ENCODE data around the gene CACNA1I. TPM values are rescaled to one million over a fixed set of nuclear protein-coding genes. Genes with fewer than 3 reads are reported as not detected.

CACNA1I gene
- polyA plus RNA-seq, 1 experiment = not detected

- Histone ChIP-seq H3K27ac (ENCODE audit: low read depth, low read length) (no peak overlapping the region), H3K9me3 (ENCODE audit: control insufficient read depth, insufficient read depth, low read length) (no peaks in the 10 kb centered on the region; the same call in 1 of the 2 replicates), H3K27me3 (ENCODE audit: control insufficient read depth, insufficient read depth, low read length) (peaks cover 7% of the 10 kb centered on the region), H3K4me3 (ENCODE audit: low read depth, low read length) (no peak overlapping the region)
- ChIA-PET CTCF (interaction anchor here (0.7 to 7.7 kb wide), 20 partner anchors 8 to 813 kb away, joined by 3 to 119 read pairs (median 5); no protein-coding TSS in a partner anchor), POLR2A (interaction anchor here (0.7 kb wide), 1 partner anchor 12 kb away, joined by 10 read pairs; no protein-coding TSS in a partner anchor)
- TF ChIP-seq CTCF (IDR thresholded peaks at IDR 0.05; ENCODE audit: low read depth, low read length) = no peak
- no peak for DNase-seq (ENCODE audit: low read depth, low spot score)
Observed at GRCh38 chr22:39535357-39535725, 35.2 kb upstream of the CACNA1I start.

- no peak for DNase-seq (ENCODE audit: low read depth, low spot score)
- TF ChIP-seq CTCF (IDR thresholded peaks at IDR 0.05; ENCODE audit: low read depth, low read length) = no peak
Observed at GRCh38 chr22:39535831-39536449, 34.6 kb upstream of the CACNA1I start.

GRCh38 chr22:39536711-39537110 is 33.8 kb upstream of the CACNA1I start:
- H3K27me3 ChIP-seq (ENCODE audit: control insufficient read depth, insufficient read depth, low read length) = peaks cover 7% of the 10 kb centered on the region
- ChIA-PET CTCF (interaction anchor here (0.5 to 7.7 kb wide), 3 partner anchors 406 to 496 kb away, joined by 3 to 119 read pairs (median 10); no protein-coding TSS in a partner anchor), POLR2A (no interaction called here)
- no peak for TF ChIP-seq CTCF (IDR thresholded peaks at IDR 0.05; ENCODE audit: low read depth, low read length)
- H3K4me3 ChIP-seq (ENCODE audit: low read depth, low read length) = no peak overlapping the region
- H3K9me3 ChIP-seq (ENCODE audit: control insufficient read depth, insufficient read depth, low read length) = no peaks in the 10 kb centered on the region; the same call in 1 of the 2 replicates
- no peak for DNase-seq (ENCODE audit: low read depth, low spot score)
- no peak overlapping the region for H3K27ac ChIP-seq (ENCODE audit: low read depth, low read length)

More at GRCh38 chr22:39535831-39536449, 34.6 kb upstream of the CACNA1I start:
- H3K27me3 ChIP-seq (ENCODE audit: control insufficient read depth, insufficient read depth, low read length) = peaks cover 7% of the 10 kb centered on the region
- H3K9me3 ChIP-seq (ENCODE audit: control insufficient read depth, insufficient read depth, low read length) = no peaks in the 10 kb centered on the region; the same call in 1 of the 2 replicates
- H3K4me3 ChIP-seq (ENCODE audit: low read depth, low read length) = no peak overlapping the region
- H3K27ac ChIP-seq (ENCODE audit: low read depth, low read length) = no peak overlapping the region
- POLR2A ChIA-PET = interaction anchor here (0.5 kb wide), 1 partner anchor 10 kb away, joined by 3 read pairs; no protein-coding TSS in a partner anchor
- CTCF ChIA-PET = interaction anchor here (0.5 to 7.7 kb wide), 6 partner anchors 18 to 502 kb away, joined by 3 to 119 read pairs (median 9); no protein-coding TSS in a partner anchor

- TF ChIP-seq CTCF (IDR thresholded peaks at IDR 0.05; ENCODE audit: low read depth, low read length) = no peak
Observed at GRCh38 chr22:39537975-39538374, 32.6 kb upstream of the CACNA1I start.

GRCh38 chr22:39543095-39543494 is 27.5 kb upstream of the CACNA1I start:
- ChIA-PET POLR2A (no interaction called here), CTCF (interaction anchor here (0.5 to 2.6 kb wide), 5 partner anchors 8 to 814 kb away, joined by 3 to 18 read pairs (median 6); no protein-coding TSS in a partner anchor)
- Histone ChIP-seq H3K27me3 (ENCODE audit: control insufficient read depth, insufficient read depth, low read length) (peaks cover 10% of the 10 kb centered on the region), H3K27ac (ENCODE audit: low read depth, low read length) (no peak overlapping the region), H3K9me3 (ENCODE audit: control insufficient read depth, insufficient read depth, low read length) (no peaks in the 10 kb centered on the region), H3K4me3 (ENCODE audit: low read depth, low read length) (no peak overlapping the region)
- DNase-seq (ENCODE audit: low read depth, low spot score) = no peak
- TF ChIP-seq CTCF (IDR thresholded peaks at IDR 0.05; ENCODE audit: low read depth, low read length) = peak; percentile 51

More at GRCh38 chr22:39537975-39538374, 32.6 kb upstream of the CACNA1I start:
- POLR2A ChIA-PET = no interaction called here
- no peaks in the 10 kb centered on the region for H3K9me3 ChIP-seq (ENCODE audit: control insufficient read depth, insufficient read depth, low read length)
- no peak for DNase-seq (ENCODE audit: low read depth, low spot score)
- no peak overlapping the region for H3K4me3 ChIP-seq (ENCODE audit: low read depth, low read length)
- no peak overlapping the region for H3K27ac ChIP-seq (ENCODE audit: low read depth, low read length)
- H3K27me3 ChIP-seq (ENCODE audit: control insufficient read depth, insufficient read depth, low read length) = peaks cover 7% of the 10 kb centered on the region
- CTCF ChIA-PET = interaction anchor here (7.7 kb wide), 1 partner anchor 487 kb away, joined by 119 read pairs; no protein-coding TSS in a partner anchor

Data from AG04450 (cell line).